Adrenal gland (tissue), 5 donors: Measurements from ENCODE around the gene HSDL1.

Experiments used
- POLR2A ChIP-seq, 2 donors: fragments of 450-650 bp; IDR thresholded peaks; one replicate each; pipeline ENCODE4 v1.6.1; 2017; ENCODE audit warnings: antibody characterized with exemption in 2 of 2, mild to moderate bottlenecking in 2 of 2, moderate library complexity in 1 of 2
- TF ChIP-seq, protein P1 (sequence below), 6 experiments: fragments of 450-650 bp in 4 of 6; fragments of 200-600 bp in 2 of 6; sonication (generic) in 1 of 6; IDR thresholded peaks; 1 replicate in 5 of 6; 2 replicates in 1 of 6; pipeline versions ENCODE4 v1.5.1 to v1.8.0; 2016 to 2021; ENCODE audit warnings: antibody characterized with exemption in 6 of 6, mild to moderate bottlenecking in 2 of 6, moderate library complexity in 1 of 6
- donor health status: DM: no; HTN: no; CAD: no.

DNA sequence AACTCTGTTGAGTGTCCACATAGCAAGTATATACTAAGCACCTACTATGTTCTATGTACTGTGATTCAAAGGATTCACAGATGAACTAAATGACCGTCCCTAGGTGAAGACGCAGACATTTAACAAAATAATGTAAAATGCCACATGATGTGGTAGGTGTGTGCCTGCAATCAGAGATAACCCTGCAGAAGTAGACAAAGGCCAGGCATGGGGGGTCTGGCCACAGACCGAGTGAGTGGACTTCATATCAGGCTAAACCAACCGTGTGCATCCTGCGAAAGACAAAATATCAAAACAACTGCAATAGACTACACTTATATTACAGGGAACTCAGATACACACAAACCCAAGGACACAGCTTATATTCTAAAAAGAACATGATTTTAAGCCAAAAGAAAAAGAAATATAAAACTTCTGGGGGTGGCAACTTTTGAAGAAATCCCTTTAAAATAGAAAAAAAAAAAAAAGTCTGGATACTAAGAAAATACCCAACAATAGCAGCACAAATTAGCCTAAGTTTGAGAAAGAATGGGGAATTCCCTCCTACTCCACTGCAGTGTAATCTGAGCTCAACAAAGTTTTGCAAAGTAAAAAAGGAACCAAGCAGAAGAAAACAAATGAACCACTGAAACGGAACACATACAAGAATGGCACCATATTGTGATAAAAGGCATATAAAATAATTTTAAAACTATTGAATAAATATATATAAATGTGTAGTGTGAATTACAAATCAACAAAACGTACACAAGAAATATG, 12.3 kb downstream of the HSDL1 start:
- TF ChIP-seq, protein P1, sequence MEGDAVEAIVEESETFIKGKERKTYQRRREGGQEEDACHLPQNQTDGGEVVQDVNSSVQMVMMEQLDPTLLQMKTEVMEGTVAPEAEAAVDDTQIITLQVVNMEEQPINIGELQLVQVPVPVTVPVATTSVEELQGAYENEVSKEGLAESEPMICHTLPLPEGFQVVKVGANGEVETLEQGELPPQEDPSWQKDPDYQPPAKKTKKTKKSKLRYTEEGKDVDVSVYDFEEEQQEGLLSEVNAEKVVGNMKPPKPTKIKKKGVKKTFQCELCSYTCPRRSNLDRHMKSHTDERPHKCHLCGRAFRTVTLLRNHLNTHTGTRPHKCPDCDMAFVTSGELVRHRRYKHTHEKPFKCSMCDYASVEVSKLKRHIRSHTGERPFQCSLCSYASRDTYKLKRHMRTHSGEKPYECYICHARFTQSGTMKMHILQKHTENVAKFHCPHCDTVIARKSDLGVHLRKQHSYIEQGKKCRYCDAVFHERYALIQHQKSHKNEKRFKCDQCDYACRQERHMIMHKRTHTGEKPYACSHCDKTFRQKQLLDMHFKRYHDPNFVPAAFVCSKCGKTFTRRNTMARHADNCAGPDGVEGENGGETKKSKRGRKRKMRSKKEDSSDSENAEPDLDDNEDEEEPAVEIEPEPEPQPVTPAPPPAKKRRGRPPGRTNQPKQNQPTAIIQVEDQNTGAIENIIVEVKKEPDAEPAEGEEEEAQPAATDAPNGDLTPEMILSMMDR (IDR thresholded peaks at IDR 0.05), result no peak
- TF ChIP-seq POLR2A (IDR thresholded peaks at IDR 0.05), result no peak
